ENCODE data around the gene TNIK. TPM values are rescaled to one million over a fixed set of nuclear protein-coding genes. Genes with fewer than 3 reads are reported as not detected.

The TNIK gene
- total RNA-seq, 4 donors from 2014 or later = 1.5 to 20.3 (median 7.7) TPM

GRCh38 chr3:171487382-171487781 lies 27.2 kb upstream of the TNIK start:
- TF ChIP-seq POLR2A (IDR thresholded peaks at IDR 0.05) = no peak
- no peak for TF ChIP-seq CTCF (IDR thresholded peaks at IDR 0.05)
- intact Hi-C loops (cut with DNase I; ENCODE audit: low total_unique reads) = no loop called here
- H3K9me3 ChIP-seq = no peaks in the 10 kb centered on the region

GRCh38 chr3:171485338-171485737 lies 25.1 kb upstream of the TNIK start:
- H3K4me3 ChIP-seq = no peak overlapping the region
- no peaks in the 10 kb centered on the region for H3K36me3 ChIP-seq
- no peaks in the 10 kb centered on the region for H3K9me3 ChIP-seq
- H3K4me1 ChIP-seq = no peaks in the 10 kb centered on the region
- intact Hi-C loops (cut with DNase I; ENCODE audit: low total_unique reads) = no loop called here
- no peak for DNase-seq
- no peaks in the 10 kb centered on the region for H3K27me3 ChIP-seq
- no peak for TF ChIP-seq CTCF (IDR thresholded peaks at IDR 0.05)
- no peak for TF ChIP-seq POLR2A (IDR thresholded peaks at IDR 0.05)
- no peak overlapping the region for H3K27ac ChIP-seq

More at GRCh38 chr3:171487382-171487781, 27.2 kb upstream of the TNIK start:
- Histone ChIP-seq H3K27ac (no peak overlapping the region), H3K27me3 (no peaks in the 10 kb centered on the region), H3K4me1 (no peaks in the 10 kb centered on the region), H3K36me3 (no peaks in the 10 kb centered on the region), H3K4me3 (no peak overlapping the region)
- no peak for DNase-seq

GRCh38 chr3:171481011-171481410 lies 20.8 kb upstream of the TNIK start:
- DNase-seq = no peak
- H3K27ac ChIP-seq = no peak overlapping the region
- H3K36me3 ChIP-seq = no peaks in the 10 kb centered on the region
- no peaks in the 10 kb centered on the region for H3K4me1 ChIP-seq
- intact Hi-C loops (cut with DNase I; ENCODE audit: low total_unique reads) = no loop called here
- TF ChIP-seq POLR2A (IDR thresholded peaks at IDR 0.05) = no peak
- TF ChIP-seq CTCF (IDR thresholded peaks at IDR 0.05) = no peak
- H3K4me3 ChIP-seq = no peak overlapping the region
- no peaks in the 10 kb centered on the region for H3K27me3 ChIP-seq
- no peaks in the 10 kb centered on the region for H3K9me3 ChIP-seq

GRCh38 chr3:171480526-171480925 lies 20.3 kb upstream of the TNIK start:
- no peak for TF ChIP-seq CTCF (IDR thresholded peaks at IDR 0.05)
- TF ChIP-seq POLR2A (IDR thresholded peaks at IDR 0.05) = no peak
- no peak overlapping the region for H3K4me3 ChIP-seq
- no peaks in the 10 kb centered on the region for H3K4me1 ChIP-seq
- intact Hi-C loops (cut with DNase I; ENCODE audit: low total_unique reads) = no loop called here
- no peaks in the 10 kb centered on the region for H3K36me3 ChIP-seq
- no peaks in the 10 kb centered on the region for H3K9me3 ChIP-seq
- DNase-seq = no peak
- H3K27me3 ChIP-seq = no peaks in the 10 kb centered on the region
- no peak overlapping the region for H3K27ac ChIP-seq

GRCh38 chr3:171476532-171477102 lies 16.4 kb upstream of the TNIK start:
- no peaks in the 10 kb centered on the region for H3K4me1 ChIP-seq
- TF ChIP-seq POLR2A (IDR thresholded peaks at IDR 0.05) (no peak), CTCF (IDR thresholded peaks at IDR 0.05) (no peak)
- intact Hi-C loops (cut with DNase I; ENCODE audit: low total_unique reads) = no loop called here
- no peak overlapping the region for H3K4me3 ChIP-seq
- H3K27ac ChIP-seq = no peak overlapping the region
- H3K36me3 ChIP-seq = no peaks in the 10 kb centered on the region
- DNase-seq = no peak
- H3K9me3 ChIP-seq = no peaks in the 10 kb centered on the region
- H3K27me3 ChIP-seq = no peaks in the 10 kb centered on the region

Measured in uterus (tissue), 4 donors.